NCI-H524 (cell line): ENCODE data around the gene CRTAC1.

Experiments
- DNase-seq, 2 experiments: peaks; one replicate each; lab custom pipeline; 2025; lab: John Stamatoyannopoulos, UW

CRTAC1 gene

GRCh38 chr10:97974526-97975525 is 55.6 kb downstream of the CRTAC1 start:
- DNase-seq, result no peak

GRCh38 chr10:97974100-97974499 is 56.3 kb downstream of the CRTAC1 start:
- no peak for DNase-seq

- DNase-seq, result no peak
These were observed 60.8 kb downstream of the CRTAC1 start for GRCh38 chr10:97969538-97970079.

GRCh38 chr10:97964748-97965147 is 65.7 kb downstream of the CRTAC1 start:
- no peak for DNase-seq

GRCh38 chr10:97961945-97962344 is 68.5 kb downstream of the CRTAC1 start:
- DNase-seq, result no peak

- no peak for DNase-seq
These were observed 70.0 kb downstream of the CRTAC1 start for GRCh38 chr10:97960269-97961056.

GRCh38 chr10:97949462-97949861 is 81.0 kb downstream of the CRTAC1 start:
- no peak for DNase-seq

- DNase-seq, result no peak
These were observed 81.6 kb downstream of the CRTAC1 start for GRCh38 chr10:97948822-97949221.

GRCh38 chr10:97944772-97945171 is 85.6 kb downstream of the CRTAC1 start:
- no peak for DNase-seq

GRCh38 chr10:97943294-97943693 is 87.1 kb downstream of the CRTAC1 start:
- no peak for DNase-seq

GRCh38 chr10:97940534-97940933 is 89.9 kb downstream of the CRTAC1 start:
- no peak for DNase-seq

- no peak for DNase-seq
These were observed 90.9 kb downstream of the CRTAC1 start for GRCh38 chr10:97939446-97939990.

GRCh38 chr10:97937928-97938327 is 92.5 kb downstream of the CRTAC1 start:
- no peak for DNase-seq

GRCh38 chr10:97937054-97937453 is 93.4 kb downstream of the CRTAC1 start:
- DNase-seq, result no peak

- no peak for DNase-seq
These were observed 94.3 kb downstream of the CRTAC1 start for GRCh38 chr10:97936126-97936525.

- no peak for DNase-seq
These were observed 97.4 kb downstream of the CRTAC1 start for GRCh38 chr10:97932932-97933530.

GRCh38 chr10:97931041-97931440 is 99.4 kb downstream of the CRTAC1 start:
- DNase-seq, result no peak

GRCh38 chr10:97928897-97929296 is 101.5 kb downstream of the CRTAC1 start:
- no peak for DNase-seq

- DNase-seq, result no peak
These were observed 102.8 kb downstream of the CRTAC1 start for GRCh38 chr10:97927622-97928021.

GRCh38 chr10:97926055-97926454 is 104.4 kb downstream of the CRTAC1 start:
- DNase-seq, result no peak

- DNase-seq, result no peak
These were observed 105.0 kb downstream of the CRTAC1 start for GRCh38 chr10:97925308-97925938.
